Measurements from ENCODE around the gene KLF16.
A peak's percentile ranks its signal among the peaks of the same experiment; 100 is the strongest.
"Not testable (repeated sequence)": the region's sequence is repeated elsewhere in the genome, so short reads cannot be mapped to it uniquely, and the experiment has no call there.

KLF16 gene

DNA sequence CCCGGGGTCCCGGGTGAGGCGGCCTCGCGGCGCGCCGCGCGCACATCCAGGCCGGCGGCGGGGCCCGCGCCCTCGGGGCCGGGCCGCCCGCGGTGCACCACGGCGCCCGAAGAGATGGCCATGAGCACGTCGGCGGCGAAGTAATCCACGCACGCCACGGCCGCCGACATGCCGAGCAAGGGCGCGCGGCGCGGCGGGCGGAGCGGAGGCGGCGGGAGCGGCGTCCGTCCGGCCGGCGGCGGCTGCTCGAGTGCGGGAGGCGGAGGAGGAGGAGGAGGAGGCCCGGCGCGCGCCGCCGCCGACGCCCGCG, at the start of gene KLF16:
Gene KLF16 (minus strand): TSS at position 252 of the 310 bp plus-strand sequence. CDS start 82 bp downstream, at position 170.
- no peak for DNase-seq

DNA sequence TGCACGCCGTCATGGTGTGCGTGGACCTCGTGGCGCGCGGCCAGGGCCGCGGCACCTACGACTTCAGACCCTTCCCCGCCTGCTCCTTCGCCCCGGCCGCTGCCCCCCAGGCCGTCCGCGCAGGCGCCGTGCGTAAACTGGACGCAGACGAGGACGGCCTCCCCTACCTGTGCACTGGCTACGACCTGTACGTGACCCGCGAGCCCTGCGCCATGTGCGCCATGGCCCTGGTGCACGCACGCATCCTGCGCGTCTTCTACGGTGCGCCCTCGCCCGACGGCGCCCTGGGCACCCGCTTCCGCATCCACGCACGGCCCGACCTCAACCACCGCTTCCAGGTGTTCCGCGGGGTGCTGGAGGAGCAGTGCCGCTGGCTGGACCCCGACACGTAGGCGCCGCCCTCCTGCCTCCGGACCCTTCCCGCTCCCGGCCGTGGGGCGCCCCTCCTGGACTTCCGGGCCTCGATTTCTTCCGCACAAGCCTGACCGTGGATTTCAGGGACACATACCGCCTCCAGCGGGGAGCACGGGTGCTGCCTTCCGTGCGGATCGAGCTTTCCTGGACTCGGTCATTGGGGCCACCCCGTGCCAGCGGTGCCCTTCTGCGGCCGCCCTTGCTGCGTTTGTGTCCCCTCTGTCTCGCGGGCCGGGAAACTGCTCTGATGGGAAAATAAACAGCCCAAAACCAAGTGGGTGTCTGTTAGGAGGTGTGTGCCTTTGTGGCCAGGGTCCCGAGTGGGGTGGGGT, 49.6 kb upstream of the KLF16 start:
- DNase-seq = no peak

DNA sequence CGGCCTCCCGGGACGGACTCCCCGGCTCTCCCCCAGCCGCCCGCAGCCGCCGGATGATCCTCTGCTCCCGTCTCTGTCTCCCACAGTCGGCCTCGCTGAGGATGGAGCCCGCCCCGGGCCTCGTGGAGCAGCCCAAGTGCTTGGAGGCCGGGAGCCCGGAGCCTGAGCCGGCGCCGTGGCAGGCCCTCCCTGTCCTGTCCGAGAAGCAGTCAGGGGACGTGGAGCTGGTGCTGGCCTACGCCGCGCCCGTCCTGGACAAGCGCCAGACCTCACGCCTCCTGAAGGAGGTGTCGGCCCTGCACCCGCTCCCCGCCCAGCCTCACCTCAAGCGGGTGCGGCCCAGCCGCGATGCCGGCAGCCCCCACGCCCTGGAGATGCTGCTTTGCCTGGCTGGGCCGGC, 48.6 kb upstream of the KLF16 start:
- no peak for DNase-seq

DNA sequence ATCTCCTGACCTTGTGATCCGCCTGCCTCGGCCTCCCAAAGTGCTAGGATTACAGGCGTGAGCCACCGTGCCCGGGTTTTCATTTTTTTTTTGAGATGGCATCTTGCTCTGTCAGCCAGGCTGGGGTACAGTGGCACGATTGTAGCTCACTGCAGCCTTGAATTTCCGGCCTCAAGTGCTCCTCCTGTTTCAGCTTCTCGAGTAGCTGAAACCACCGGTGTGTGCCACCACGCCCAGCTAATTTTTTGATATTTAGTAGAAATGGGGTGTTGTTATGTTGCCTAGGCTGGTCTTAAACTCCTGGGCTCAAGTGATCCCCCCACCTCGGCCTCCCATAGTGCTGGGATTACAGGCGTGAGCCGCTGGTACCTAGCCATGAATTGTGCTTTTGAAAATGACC, 47.7 kb upstream of the KLF16 start:
- no peak for DNase-seq

DNA sequence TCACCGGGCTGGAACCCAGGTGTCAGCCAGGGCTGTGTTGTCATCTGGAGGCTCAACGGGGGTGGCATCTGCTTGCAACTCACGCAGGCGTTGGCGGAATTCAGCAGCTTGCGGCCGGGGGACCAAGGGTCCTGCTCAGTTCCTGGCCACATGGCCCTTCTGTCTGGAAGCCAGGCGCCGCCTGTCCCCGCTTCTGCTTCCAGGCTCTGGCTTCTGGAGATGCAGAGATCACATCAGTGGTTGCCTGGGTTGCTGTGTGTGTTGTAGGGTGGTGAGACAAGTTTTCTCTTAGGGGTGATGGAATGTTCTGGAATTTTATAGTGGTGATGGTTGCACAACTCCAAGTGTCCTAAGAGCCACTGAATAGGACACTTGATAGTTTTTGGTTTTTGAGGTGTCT, 46.8 kb upstream of the KLF16 start:
- no peak for DNase-seq

DNA sequence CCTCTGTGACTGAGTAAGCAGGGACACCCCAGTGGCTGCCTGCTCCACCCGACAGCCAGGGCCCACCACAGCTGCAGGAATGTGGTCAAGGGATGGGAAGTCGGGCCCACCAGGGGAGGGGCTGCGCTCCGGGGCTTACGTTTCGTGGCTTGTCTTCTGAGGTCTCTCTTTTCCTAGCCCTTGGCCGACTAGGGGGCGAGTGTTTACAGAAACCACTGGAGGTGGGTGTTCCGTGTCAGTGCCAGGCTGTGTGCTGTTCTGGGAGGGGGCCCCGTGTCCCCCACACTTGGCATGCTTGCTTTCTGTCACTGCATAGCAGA, 46.3 kb upstream of the KLF16 start:
- DNase-seq = no peak

DNA sequence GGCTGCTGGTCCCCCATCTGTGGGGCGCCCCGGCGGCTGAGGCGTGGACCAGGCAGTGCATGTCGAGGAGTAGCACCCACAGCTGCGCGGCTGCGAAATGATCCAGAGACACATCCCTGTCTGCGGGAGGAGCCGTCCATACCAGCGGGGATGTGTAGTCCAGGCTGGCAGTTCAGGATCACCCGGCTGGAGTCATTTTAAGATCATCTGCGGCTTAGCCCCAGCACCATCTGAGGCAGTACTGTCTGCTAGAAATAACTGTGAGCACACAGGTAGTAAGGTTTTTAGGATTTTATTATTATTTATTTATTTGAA, 44.9 kb upstream of the KLF16 start:
- DNase-seq = no peak

DNA sequence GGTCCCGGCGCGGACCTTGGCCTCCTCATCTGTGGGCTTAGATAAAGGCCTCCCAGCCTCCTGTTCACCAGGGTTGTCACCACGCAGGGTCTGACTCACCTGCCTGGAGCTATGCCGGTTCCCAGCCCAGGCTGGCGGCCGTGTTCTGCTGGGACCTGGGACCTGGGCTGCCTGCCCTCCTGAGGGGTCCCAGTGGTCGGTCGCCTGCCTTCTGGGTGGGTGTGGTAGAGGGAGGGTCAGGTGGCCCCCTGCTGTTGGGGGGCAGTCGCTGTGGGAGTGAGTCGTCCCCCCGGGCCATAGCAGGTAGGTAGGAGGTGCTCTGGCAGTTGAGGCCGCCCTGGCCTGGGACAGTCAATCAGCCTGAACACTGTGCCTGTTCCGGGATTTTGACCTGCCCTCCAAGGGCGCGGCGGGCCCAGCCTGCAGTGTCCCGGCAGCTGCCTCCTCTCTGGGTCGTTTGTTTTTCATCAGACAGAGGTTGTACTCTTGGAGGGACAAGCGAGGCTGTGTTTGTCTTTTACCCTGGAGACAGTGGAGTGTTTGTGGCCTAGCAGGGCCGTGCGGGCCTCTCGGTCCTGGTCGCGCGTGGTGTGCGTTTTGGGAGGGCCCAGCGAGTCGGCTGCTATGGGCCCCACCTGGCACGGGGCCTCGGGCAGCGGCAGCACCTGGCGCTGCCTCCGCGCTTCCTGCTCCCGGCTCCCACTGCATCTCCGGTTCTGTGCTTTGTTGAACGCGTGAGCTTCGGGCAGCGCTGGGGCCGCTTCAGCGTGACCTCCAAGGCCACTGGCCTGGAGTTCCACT, 44.4 kb upstream of the KLF16 start:
- no peak for DNase-seq

DNA sequence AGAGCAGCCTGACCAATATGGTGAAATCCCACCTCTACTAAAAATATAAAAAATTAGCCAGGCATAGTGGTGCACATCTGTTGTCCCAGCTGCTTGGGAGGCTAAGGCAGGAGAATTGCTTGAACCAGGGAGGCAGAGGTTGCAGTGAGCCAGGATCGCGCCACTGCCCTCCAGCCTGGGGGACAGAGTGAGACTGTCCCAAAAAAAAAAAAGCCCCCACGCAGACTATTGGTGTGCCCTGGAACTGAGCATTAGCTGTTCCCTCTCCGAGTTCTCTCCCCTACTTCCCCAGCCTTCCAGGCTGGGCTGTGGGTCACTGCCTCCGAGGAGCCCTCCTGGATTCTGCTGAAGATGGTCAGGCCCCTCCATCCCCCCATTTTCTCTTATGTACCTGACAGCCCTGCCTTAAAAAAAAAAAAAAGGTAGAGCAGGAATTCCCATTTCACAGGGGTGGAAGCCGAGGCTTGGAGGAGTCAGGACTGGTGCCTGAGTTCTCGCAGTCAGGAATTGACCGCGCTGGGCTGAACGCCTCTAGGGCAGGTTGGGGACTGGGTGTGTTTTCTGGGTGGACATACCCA, 43.7 kb upstream of the KLF16 start:
- DNase-seq = no peak

DNA sequence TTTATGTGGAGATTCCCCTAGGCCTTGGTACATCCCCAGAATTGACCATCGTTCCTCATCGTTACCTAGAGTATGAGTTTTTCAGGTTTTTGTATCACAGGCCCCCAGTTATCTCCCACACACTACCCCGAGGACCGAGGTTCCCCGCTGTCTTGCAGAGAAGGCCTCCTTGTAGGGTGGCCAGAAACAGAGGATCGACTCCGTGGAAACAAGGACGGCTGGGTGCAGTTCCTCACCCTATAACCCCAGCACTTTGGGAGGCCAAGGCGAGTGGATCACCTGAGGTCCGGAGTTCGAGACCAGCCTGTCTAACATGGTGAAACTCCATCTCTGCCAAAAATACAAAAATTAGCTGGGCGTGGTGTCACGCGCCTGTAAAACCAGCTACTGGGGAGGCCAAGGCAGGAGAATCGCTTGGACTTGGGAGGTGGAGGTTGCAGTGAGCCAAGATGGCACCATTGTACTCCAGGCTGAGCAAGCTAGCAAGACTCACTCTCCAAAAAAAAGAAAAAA, 42.5 kb upstream of the KLF16 start:
- no peak for DNase-seq

DNA sequence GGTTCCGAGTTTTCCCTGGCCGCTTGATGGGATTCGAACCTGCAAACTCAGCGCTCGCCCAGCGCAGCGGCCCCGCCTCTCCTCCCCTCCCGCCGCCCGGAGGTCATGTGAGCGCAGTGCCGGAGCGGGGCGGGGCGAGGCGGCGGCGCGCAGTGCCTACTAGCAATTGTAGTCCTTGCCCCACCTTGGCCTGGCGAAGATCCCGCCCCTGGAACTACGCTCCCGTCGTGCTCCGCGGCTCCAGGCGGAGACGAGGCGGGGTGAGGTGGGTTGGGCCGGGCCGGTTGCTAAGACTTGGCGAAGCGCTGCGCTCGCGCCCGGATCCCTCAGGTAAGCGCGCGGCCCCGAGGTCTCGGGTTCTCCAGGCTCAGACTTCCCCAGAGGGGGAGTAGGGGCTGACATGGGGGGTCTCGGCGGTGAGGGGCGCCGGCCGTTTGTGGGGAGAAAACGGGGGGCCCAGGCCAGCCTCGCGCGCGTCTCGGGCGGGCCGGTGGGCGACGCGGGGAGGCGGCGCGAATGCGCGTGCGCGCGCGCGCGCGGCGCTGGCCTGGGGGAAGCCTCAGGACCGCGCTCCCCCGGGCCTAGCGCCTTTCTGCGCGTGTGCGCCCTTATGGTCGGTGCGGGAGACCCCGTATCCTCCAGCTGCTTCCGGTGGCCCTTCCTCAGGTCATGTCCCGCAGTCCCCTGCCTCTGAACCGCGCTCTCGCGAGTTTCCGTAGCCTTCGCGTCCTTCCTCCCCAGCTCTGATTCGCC, 41.9 kb upstream of the KLF16 start, which contains the start of the genes ADAT3 and SCAMP4:
Gene ADAT3 (plus strand): TSS at position 290 of the 753 bp plus-strand sequence. CDS start 6,649 bp downstream, outside the sequence.
Gene SCAMP4 (plus strand): TSS at position 290 of the 753 bp plus-strand sequence. CDS start 9,621 bp downstream, outside the sequence.
- DNase-seq = peak; percentile 97 to 99

DNA sequence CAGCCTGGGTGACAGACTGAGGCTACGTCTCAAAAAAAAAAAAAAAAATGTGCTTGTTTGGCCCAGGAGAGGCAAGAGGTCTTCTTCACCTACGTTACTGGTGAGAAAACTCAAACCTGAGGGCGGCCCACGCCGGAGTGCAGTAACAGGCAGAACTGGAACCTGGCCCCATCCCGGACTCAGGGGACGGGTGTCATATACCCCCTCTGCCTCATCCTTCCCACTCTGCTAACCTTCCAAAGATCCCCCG, 41.4 kb upstream of the KLF16 start:
- no peak for DNase-seq

DNA sequence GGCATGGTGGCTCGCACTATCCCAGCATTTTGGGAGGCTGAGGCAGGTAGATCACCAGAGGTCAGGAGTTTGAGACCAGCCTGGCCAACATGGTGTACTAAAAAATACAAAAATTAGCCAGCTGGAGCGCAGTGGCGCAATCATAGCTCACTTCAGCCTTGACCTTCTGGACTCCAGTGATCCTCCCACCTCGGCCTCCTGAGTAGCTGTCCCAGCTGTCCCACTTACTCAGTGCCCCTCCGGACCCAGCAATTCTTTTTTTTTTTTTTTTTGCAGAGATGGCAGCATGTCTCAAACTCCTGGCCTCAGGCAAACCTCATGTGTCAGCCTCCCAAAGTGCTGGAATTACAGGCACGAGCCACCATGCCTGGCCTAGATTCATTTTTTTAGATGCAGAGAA, 39.5 kb upstream of the KLF16 start:
- no peak for DNase-seq

DNA sequence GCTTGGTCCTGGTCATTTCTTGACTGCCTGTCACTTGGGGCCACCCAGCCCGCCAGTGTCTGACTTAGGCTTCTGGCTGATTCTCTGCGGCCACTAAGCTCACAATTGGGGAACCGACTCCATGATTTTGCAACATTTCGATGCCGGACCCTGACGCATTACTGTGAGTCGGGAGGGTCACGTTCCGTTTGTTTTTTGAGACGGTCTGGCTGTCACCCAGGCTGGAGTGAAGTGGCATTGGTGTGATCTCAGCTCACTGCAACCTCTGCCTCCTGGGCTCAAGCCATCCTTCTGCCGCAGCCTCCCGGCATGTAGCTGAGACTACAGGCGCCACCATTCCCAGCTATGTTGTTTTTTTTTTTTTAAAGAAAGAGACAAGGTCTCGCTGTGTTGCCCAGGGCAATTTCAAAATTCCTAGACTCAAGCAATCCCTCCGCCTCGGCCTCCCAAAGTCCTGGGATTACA, 38.6 kb upstream of the KLF16 start:
- DNase-seq = no peak

DNA sequence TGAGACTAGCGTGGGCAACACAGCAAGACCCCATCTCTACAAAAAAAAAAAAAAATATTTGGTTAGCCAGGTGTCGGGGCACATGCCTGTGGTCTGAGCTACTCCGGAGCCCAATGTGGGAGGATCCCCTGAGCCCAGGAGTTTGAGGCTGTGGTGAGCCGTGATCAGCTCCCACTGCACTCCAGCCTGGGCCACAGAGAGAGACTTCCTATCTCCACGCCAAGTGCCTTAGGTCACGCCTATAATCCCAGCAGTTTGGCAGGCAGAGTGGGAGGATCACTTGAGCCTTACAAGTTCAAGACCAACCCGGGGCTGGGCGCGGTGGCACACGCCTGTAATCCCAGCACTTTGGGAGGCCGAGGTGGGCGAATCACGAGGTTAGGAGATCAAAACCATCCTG, 33.1 kb upstream of the KLF16 start:
- no peak for DNase-seq

DNA sequence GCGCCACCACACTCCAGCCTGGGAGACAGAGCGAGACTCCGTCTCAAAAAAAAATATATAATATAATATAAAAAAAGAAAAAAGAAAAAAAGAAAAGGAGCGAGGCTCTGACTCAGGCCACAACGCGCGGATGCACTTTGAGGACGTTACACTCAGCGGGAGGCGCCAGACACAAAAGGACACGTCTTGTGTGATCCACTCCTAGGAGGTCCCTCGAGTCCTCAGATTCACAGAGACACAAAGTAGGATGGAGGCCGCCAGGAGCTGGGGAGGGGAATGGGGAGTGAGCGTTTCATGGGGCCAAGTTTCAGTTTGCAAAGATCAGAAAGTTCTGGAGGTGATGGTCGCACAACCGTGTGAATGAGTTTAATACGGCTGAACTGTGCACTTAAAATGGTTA, 30.4 kb upstream of the KLF16 start:
- no peak for DNase-seq

DNA sequence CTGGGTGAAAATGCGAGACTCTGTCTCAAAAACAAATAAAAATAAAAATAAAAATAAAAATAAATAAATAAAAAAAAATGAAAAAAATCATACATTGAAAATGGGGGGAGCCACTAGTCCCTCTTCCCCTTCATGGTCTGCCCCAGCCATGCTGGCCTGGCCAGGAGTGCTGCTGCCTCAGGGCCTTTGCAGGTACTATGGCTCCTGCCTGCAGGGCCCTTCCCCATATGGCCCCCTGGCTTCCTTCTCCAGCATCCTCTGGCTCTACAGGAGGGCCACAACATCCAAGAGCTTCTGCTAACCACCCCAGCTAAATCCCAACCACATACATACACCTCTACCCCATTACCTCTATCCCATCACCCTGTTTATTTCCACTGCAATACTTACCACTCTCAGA, 26.5 kb upstream of the KLF16 start:
- DNase-seq = no peak

DNA sequence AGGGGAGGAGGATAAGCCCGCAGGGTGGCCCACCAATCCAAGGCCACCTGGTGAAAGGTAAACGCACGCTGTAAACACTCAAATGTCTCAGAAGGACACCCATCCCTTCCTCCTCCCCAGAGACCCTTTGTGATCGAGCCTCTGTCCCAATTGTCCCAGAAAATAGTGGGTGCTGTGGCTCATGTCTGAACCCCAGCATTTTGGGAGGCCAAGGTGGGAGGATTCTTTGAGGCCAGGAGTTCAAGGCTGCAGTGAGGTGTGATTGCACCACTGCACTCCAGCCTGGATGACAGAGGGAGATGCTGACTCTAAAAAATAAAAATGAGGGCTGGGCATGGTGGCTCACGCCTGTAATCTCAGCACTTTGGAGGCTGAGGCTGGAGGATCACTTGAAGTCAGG, 25.0 kb upstream of the KLF16 start:
- DNase-seq = no peak

DNA sequence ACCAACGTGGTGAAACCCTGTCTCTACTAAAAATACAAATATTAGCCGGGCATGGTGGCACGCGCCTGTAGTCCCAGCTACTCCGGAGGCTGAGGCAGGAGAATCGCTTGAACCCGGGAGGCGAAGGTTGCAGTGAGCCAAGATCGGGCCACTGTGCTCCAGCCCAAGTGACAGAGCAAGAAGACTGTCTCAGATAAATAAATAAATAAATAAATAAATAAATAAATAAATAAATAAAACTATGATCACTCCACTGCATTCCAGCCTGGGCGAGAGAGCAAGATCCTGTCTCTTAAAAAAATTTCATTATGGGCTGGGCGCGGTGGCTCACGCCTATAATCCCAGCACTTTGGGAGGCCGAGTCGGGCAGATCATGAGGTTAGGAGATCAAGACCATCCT, 23.0 kb upstream of the KLF16 start:
- not testable (repeated sequence) for DNase-seq

DNA sequence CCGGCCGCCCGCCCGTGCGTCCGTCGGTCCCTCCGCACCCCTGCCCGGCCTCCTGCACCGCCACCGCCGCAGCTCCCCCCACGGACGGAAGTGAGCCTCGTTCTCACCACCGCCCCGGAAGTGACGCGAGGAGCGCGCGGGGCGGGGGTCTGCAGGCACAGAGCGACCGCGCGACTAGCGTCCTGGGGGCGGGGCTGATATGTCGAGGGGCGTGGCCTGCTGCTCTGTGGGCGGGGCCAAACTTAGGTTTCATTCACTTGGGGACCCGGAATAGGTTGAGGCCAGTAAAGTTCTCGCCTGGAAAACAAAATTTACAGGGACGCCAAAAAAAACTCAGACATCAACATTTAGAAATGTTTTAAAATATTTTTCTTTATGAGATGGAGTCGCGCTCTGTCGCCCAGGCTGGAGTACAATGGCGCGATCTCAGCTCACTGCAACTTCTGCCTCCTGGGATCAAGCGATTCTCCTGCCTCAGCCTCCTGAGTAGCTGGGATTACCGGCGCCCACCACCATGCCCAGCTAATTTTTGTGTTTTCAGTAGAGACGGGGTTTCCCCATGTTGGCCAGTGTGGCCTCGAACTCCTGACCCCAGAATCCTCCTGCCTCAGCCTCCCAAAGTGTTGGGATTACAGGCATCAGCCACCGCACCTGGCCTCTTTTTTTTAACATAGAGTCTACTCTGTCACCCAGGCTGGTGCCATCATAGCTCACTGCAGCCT, 22.2 kb upstream of the KLF16 start, which contains the start of gene ABHD17A:
Gene ABHD17A (minus strand): TSS at position 99 of the 722 bp plus-strand sequence. CDS start 3,930 bp downstream, outside the sequence.
- peak; percentile 93 to 96 for DNase-seq

DNA sequence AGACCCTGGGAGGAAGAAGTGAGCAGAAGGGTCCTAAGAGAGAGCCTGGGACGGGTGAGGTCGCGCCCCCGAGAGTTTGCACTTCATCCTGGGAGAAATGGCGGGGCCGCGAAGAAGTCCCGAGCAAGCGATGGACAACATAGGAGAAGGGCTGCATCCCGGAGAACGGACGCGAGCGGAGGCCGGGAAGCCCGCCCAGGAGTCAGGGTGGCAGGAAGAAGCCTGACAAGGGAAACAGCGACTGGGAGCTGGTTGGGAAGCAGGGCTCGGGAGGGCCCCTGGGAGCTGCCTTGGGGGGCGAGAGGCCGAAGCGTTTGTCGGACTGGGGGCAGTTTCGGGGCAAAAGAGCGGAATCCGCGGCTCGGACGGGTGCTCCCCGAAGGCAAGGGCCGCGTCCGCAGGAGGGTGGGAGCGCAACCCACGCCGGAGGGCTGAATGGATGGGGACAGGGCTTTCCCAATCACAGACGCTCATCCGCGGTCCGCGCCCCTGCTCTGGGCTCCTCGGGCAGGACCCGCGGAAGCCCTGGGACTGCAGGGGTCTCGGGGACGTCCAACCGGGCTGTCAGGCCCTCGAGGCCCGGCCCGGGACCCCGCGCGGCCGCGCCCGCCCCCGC, 21.4 kb upstream of the KLF16 start:
- DNase-seq = no peak

DNA sequence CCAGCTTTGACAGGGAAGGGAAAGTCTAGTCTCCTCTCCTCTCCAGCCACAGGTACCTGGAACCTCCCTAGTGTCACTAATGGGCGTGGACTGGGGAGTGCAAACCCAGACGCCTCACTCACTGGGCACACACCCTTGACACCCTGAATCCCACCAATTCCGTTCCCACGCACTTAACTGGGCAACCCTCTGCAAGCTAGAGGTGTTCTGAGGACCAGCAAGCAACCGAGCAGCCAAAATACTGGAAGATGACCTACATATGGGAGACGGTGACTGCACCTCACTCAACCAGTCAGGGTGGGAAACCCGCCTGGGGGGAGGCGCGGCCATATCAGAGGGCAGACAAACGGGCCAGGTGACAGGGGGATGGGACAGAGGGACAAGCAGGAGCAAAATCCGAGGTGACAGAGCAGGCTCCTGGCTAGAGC, 20.9 kb upstream of the KLF16 start:
- DNase-seq = no peak

Measured in stimulated activated CD4-positive, alpha-beta T cell treated with anti-CD3 and anti-CD28 coated beads, Interleukin-4, amount 100 ng/mL, for 4 hours (primary cell).